H9 (cell line): ENCODE results near the gene DPM1. TPM values are rescaled to one million over a fixed set of nuclear protein-coding genes. Genes with fewer than 3 reads are reported as not detected.

Experiments used
- DNase-seq: peaks from one replicate; pipeline ENCODE4 v3.0.0-alpha.2; 2017
- H2AFZ ChIP-seq: one replicate; pipeline ENCODE4 v1.6.1; 2013; ENCODE audit warnings: mild to moderate bottlenecking, low read length, control low read depth, moderate library complexity
- H2AK5ac ChIP-seq: 2 replicates; pipeline ENCODE4 v1.6.1; 2013; ENCODE audit warnings: low read length, control low read depth, mixed read lengths; ENCODE audit not compliant: insufficient read length
- H2BK120ac ChIP-seq: one replicate; pipeline ENCODE4 v1.6.1; 2013; ENCODE audit warnings: low read depth, mild to moderate bottlenecking, low read length, control low read depth, inconsistent platforms; ENCODE audit not compliant: poor library complexity, severe bottlenecking
- H2BK12ac ChIP-seq: 2 replicates; pipeline ENCODE4 v1.6.1; 2013; ENCODE audit warnings: low read length, control low read depth, mixed read lengths, low read depth; ENCODE audit not compliant: insufficient read length
- H2BK15ac ChIP-seq: 2 replicates; pipeline ENCODE4 v1.6.1; 2013; ENCODE audit warnings: low read depth, low read length, control low read depth
- H2BK20ac ChIP-seq: one replicate; pipeline ENCODE4 v1.6.1; 2013; ENCODE audit warnings: low read depth, mild to moderate bottlenecking, low read length, control low read depth, inconsistent platforms; ENCODE audit not compliant: poor library complexity, severe bottlenecking
- H2BK5ac ChIP-seq: 2 replicates; pipeline ENCODE4 v1.6.1; 2013; ENCODE audit warnings: low read length, control low read depth, mixed read lengths; ENCODE audit not compliant: insufficient read length
- H3K14ac ChIP-seq: 2 replicates; pipeline ENCODE4 v1.6.1; 2013; ENCODE audit warnings: low read length, control low read depth; ENCODE audit not compliant: insufficient read depth
- H3K18ac ChIP-seq: 2 replicates; pipeline ENCODE4 v1.6.1; 2013; ENCODE audit warnings: low read depth, mild to moderate bottlenecking, mixed read lengths, low read length, control low read depth; ENCODE audit not compliant: insufficient read length
- H3K23ac ChIP-seq: 2 replicates; pipeline ENCODE4 v1.6.1; 2013; ENCODE audit warnings: low read length, control low read depth, mixed read lengths, low read depth; ENCODE audit not compliant: insufficient read length
- H3K23me2 ChIP-seq: 2 replicates; pipeline ENCODE4 v1.6.1; 2013; ENCODE audit warnings: low read depth, mild to moderate bottlenecking, mixed read lengths, low read length, control low read depth; ENCODE audit not compliant: insufficient read length, poor library complexity, severe bottlenecking
- H3K27ac ChIP-seq: 2 replicates; pipeline ENCODE4 v1.5.1; 2013; ENCODE audit warnings: low read length, control low read depth, mixed read lengths, low read depth; ENCODE audit not compliant: insufficient read length
- H3K27me3 ChIP-seq: 2 replicates; pipeline ENCODE4 v1.6.1; 2013; ENCODE audit warnings: low read length, control low read depth, inconsistent platforms; ENCODE audit not compliant: insufficient read depth
- H3K4ac ChIP-seq: 2 replicates; pipeline ENCODE4 v1.6.1; 2013; ENCODE audit warnings: low read depth, mild to moderate bottlenecking, control low read depth, inconsistent platforms, low read length, moderate library complexity
- H3K4me1 ChIP-seq: 2 replicates; pipeline ENCODE4 v1.6.1; 2013; ENCODE audit warnings: low read length, control low read depth, inconsistent platforms; ENCODE audit not compliant: insufficient read depth
- H3K4me2 ChIP-seq: 2 replicates; pipeline ENCODE4 v1.6.1; 2013; ENCODE audit warnings: low read length, control low read depth, mixed read lengths; ENCODE audit not compliant: insufficient read length, insufficient read depth
- H3K56ac ChIP-seq: 2 replicates; pipeline ENCODE4 v1.6.1; 2013; ENCODE audit warnings: low read depth, mild to moderate bottlenecking, mixed read lengths, low read length, control low read depth; ENCODE audit not compliant: insufficient read length
- H3K79me1 ChIP-seq: 2 replicates; pipeline ENCODE4 v1.6.1; 2013; ENCODE audit warnings: low read depth, mild to moderate bottlenecking, moderate library complexity, low read length, control low read depth, inconsistent platforms; ENCODE audit not compliant: insufficient read depth, poor library complexity, severe bottlenecking
- H3K79me2 ChIP-seq: 2 replicates; pipeline ENCODE4 v1.6.1; 2013; ENCODE audit warnings: low read length, control low read depth, inconsistent platforms; ENCODE audit not compliant: insufficient read depth
- H3K9ac ChIP-seq: 2 replicates; pipeline ENCODE4 v1.6.1; 2013; ENCODE audit warnings: low read length, control low read depth, mixed read lengths; ENCODE audit not compliant: insufficient read length; ENCODE audit errors: extremely low read depth
- H3K9me3 ChIP-seq: one replicate; pipeline ENCODE4 v1.6.1; 2013; ENCODE audit warnings: low read depth, low read length, inconsistent platforms; ENCODE audit not compliant: control insufficient read depth
- H3T11ph ChIP-seq: one replicate; pipeline ENCODE4 v1.6.1; 2013; ENCODE audit warnings: mild to moderate bottlenecking, low read length, control low read depth, inconsistent platforms
- H4K20me1 ChIP-seq: one replicate; pipeline ENCODE4 v1.6.1; 2013; ENCODE audit not compliant: control insufficient read depth, insufficient read length, insufficient read depth
- H4K5ac ChIP-seq: 2 replicates; pipeline ENCODE4 v1.6.1; 2013; ENCODE audit warnings: low read depth, mild to moderate bottlenecking, mixed read lengths, low read length, control low read depth; ENCODE audit not compliant: insufficient read length
- H4K8ac ChIP-seq: replicated peaks from 2 replicates; pipeline ENCODE4 v1.6.1; 2013; ENCODE audit warnings: low read length, control low read depth, mixed read lengths, low read depth; ENCODE audit not compliant: insufficient read length
- H4K91ac ChIP-seq: 2 replicates; pipeline ENCODE4 v1.6.1; 2013; ENCODE audit warnings: low read depth, mild to moderate bottlenecking, moderate library complexity, mixed read lengths, low read length, control low read depth; ENCODE audit not compliant: insufficient read length
- H3K27ac Mint-ChIP-seq, 3 experiments: 2 replicates in 2 of 3; 3 replicates in 1 of 3; pipeline ENCODE4 v1.8.0; 2020 to 2021; ENCODE audit warnings: mixed read lengths in 3 of 3, mild to moderate bottlenecking in 1 of 3, moderate library complexity in 1 of 3
- H3K27me3 Mint-ChIP-seq: 2 replicates; pipeline ENCODE4 v1.8.0; 2021; ENCODE audit warnings: low read depth, mild to moderate bottlenecking, moderate library complexity, mixed read lengths
- H3K36me3 Mint-ChIP-seq, 3 experiments: 2 replicates in 2 of 3; 3 replicates in 1 of 3; pipeline ENCODE4 v1.8.0; 2020 to 2021; ENCODE audit warnings: low read depth in 3 of 3, mixed read lengths in 3 of 3; ENCODE audit not compliant: insufficient read depth in 1 of 3
- H3K4me1 Mint-ChIP-seq, 2 experiments: 2 replicates each; pipeline ENCODE4 v1.8.0; 2020; ENCODE audit warnings: mixed read lengths in 2 of 2
- H3K4me3 Mint-ChIP-seq, 2 experiments: 2 replicates in 1 of 2; 3 replicates in 1 of 2; pipeline ENCODE4 v1.8.0; 2020 to 2021; ENCODE audit warnings: mild to moderate bottlenecking in 2 of 2, mixed read lengths in 2 of 2, moderate library complexity in 1 of 2
- H3K9me3 Mint-ChIP-seq, 2 experiments: 2 replicates in 1 of 2; 3 replicates in 1 of 2; pipeline ENCODE4 v1.8.0; 2020; ENCODE audit warnings: mild to moderate bottlenecking in 2 of 2, mixed read lengths in 2 of 2, moderate library complexity in 1 of 2
- WGBS: extraction: QIAGEN DNeasy Blood & Tissue Kit; methylation state at CpG from one replicate; pipeline ENCODE4 v1.1.7; 2013; ENCODE audit warnings: missing lambda C conversion rate, low lambda C conversion rate, mixed read lengths; ENCODE audit not compliant: insufficient read length; ENCODE audit errors: extremely low coverage; 5-methylcytosine and 5-hydroxymethylcytosine counted together
- total RNA-seq: library from RNA; stranded (reverse); gene quantifications from 2 replicates; pipeline ENCODE4 v1.2.1, GENCODE V29; 2021
- TF ChIP-seq, protein P1 (sequence below): fragments of 200-600 bp; sonication (generic); conservative IDR thresholded peaks from 3 replicates; pipeline ENCODE4 v1.8.0; 2021; ENCODE audit warnings: antibody characterized with exemption, mild to moderate bottlenecking

DPM1 gene
- total RNA-seq, 1 experiment from 2014 or later = 64.0 TPM

DNA sequence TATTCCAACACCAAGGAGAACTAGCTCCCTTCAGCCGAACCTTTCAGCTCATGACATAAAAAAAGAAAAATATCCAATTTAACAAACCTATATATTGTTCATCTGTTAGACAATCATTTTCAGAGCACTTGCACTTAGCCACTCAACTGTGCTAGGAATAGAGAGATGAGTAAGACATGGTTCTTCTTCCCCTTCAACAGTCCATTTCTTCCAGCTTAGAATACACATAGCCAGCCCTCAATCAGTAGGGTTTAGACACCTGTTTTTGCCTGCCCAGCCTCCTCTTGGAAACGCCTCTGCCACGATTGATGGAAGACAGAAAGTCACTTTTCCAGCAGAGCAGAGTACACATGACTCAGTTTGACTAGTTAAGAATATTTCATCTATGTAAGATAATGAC, 48.9 kb downstream of the DPM1 start:
- Histone ChIP-seq H3K4me1 (no peaks in the 10 kb centered on the region; the same call in 1 of the 2 replicates), H4K5ac (no peak overlapping the region), H2BK5ac (no peak overlapping the region), H2BK15ac (no peak overlapping the region), H3K23me2 (no peaks in the 10 kb centered on the region), H3K14ac (no peak overlapping the region), H3K4ac (no peak overlapping the region), H4K91ac (no peak overlapping the region), H2BK20ac (no peak overlapping the region), H3K27me3 (no peaks in the 10 kb centered on the region), H2AK5ac (no peak overlapping the region), H4K8ac (no peak overlapping the region), H3K27ac (no peak overlapping the region), H2AFZ (no peak overlapping the region), H4K20me1 (no peaks in the 10 kb centered on the region), H3K23ac (no peak overlapping the region), H3K9ac (no peak overlapping the region), H3K18ac (no peak overlapping the region), H2BK120ac (no peak overlapping the region), H3K79me2 (peaks cover 68% of the 10 kb centered on the region; the same call in 1 of the 2 replicates), H3K4me2 (no peak overlapping the region), H3K56ac (no peak overlapping the region), H2BK12ac (no peak overlapping the region), H3K9me3 (no peaks in the 10 kb centered on the region), H3K79me1 (no peaks in the 10 kb centered on the region), H3T11ph (no peak overlapping the region)
- no peak overlapping the region for H3K4me3 Mint-ChIP-seq
- no CpG with 5 or more reads among the region's 3 CpGs for WGBS
- TF ChIP-seq, protein P1, sequence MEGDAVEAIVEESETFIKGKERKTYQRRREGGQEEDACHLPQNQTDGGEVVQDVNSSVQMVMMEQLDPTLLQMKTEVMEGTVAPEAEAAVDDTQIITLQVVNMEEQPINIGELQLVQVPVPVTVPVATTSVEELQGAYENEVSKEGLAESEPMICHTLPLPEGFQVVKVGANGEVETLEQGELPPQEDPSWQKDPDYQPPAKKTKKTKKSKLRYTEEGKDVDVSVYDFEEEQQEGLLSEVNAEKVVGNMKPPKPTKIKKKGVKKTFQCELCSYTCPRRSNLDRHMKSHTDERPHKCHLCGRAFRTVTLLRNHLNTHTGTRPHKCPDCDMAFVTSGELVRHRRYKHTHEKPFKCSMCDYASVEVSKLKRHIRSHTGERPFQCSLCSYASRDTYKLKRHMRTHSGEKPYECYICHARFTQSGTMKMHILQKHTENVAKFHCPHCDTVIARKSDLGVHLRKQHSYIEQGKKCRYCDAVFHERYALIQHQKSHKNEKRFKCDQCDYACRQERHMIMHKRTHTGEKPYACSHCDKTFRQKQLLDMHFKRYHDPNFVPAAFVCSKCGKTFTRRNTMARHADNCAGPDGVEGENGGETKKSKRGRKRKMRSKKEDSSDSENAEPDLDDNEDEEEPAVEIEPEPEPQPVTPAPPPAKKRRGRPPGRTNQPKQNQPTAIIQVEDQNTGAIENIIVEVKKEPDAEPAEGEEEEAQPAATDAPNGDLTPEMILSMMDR = no peak
- peak overlapping the region in 1 of 3 experiments; percentile 6; a peak in 1 of 7 replicates for H3K27ac Mint-ChIP-seq
- peaks cover 44 to 46% of the 10 kb centered on the region in 2 experiments for H3K4me1 Mint-ChIP-seq
- no peak for DNase-seq
- H3K27me3 Mint-ChIP-seq = no peaks in the 10 kb centered on the region
- H3K9me3 Mint-ChIP-seq = no peaks in the 10 kb centered on the region
- peaks cover 10 to 55% (median 47%) of the 10 kb centered on the region in 3 experiments; a peak in 6 of 7 replicates for H3K36me3 Mint-ChIP-seq
